Retinal pigment epithelial cell (primary cell): Measurements from ENCODE around the gene PLA2G1B.

Experiments
- DNase-seq: peaks from one replicate; pipeline ENCODE4 v3.0.0-alpha.2; 2010; ENCODE audit warnings: low read depth
- H3K4me3 ChIP-seq: 2 replicates; pipeline ENCODE4 v1.5.1; 2011; ENCODE audit warnings: mild to moderate bottlenecking, low read length, control low read depth, moderate library complexity
- TF ChIP-seq, protein P1 (sequence below): conservative IDR thresholded peaks from 2 replicates; pipeline ENCODE4 v1.5.1; 2011; ENCODE audit warnings: low read depth, low read length, control low read depth, inconsistent platforms

Gene PLA2G1B

DNA sequence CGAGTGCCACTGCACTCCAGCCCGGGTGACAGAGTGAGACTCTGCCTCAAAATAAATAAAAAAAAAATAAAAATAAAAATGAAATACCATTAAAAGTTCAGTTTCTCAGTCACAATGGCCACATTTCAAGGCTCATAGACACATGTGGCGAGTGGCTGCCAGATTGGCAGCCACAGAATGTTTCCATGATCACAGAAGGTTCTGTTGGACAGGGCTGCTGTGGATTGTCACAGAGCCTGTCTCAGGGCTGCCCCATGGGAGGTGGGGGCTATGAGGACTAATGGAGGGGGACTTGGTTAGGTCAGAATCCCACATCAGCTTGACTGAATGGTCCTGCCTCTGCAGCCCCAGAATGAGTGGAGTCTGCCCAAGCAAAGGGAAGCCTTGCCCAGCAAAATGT, 3.8 kb upstream of the PLA2G1B start:
- no peak overlapping the region for H3K4me3 ChIP-seq
- TF ChIP-seq, protein P1, sequence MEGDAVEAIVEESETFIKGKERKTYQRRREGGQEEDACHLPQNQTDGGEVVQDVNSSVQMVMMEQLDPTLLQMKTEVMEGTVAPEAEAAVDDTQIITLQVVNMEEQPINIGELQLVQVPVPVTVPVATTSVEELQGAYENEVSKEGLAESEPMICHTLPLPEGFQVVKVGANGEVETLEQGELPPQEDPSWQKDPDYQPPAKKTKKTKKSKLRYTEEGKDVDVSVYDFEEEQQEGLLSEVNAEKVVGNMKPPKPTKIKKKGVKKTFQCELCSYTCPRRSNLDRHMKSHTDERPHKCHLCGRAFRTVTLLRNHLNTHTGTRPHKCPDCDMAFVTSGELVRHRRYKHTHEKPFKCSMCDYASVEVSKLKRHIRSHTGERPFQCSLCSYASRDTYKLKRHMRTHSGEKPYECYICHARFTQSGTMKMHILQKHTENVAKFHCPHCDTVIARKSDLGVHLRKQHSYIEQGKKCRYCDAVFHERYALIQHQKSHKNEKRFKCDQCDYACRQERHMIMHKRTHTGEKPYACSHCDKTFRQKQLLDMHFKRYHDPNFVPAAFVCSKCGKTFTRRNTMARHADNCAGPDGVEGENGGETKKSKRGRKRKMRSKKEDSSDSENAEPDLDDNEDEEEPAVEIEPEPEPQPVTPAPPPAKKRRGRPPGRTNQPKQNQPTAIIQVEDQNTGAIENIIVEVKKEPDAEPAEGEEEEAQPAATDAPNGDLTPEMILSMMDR, result no peak
- DNase-seq, result no peak

DNA sequence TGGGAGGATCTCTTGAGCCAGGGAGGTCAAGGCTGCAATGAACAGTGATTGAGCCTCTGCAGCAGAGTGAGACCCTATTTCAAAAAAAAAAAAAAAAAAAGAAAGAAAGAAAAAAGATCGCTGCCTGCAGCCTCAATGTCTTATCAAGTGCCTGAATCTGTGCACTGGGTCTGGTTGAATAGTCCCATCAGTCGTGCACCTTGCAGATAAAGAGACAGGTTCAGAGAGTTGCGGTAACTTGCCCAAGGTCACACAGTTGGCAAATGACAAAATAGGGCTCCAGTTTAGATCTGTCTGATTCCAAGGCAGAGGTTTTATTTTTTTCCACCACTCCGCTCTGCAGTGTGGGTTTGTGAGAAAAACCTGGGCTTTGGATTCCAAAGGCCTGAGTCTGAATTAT, 649 bp upstream of the PLA2G1B start:
- TF ChIP-seq, protein P1, result no peak
- H3K4me3 ChIP-seq, result no peak overlapping the region
- no peak for DNase-seq

DNA sequence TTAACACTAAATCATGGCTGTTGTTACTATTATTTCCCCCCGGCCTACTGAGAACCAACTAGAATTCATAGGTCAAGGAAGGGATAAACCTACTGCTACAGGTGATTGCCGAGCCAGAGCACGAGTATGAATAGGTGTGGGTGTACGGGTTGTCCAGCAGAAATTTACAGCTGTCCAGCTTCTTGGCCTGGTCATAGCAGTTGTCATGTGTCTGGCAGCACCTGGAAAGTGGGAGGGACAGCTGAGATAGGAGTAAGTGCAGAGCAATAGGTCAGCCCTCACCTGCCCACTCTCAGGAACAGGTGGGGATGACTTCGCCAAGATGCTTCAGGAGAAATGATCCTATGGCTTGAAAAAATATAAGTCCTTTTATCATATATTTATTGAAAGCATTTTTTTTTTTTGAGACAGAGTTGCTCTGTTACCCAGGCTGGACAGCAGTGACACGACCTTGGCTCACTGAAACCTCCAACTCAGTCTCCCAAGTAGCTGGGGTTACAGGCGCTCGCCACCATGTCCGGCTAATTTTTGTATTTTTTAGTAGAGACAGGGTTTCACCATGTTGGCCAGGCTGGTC, 2.6 kb downstream of the PLA2G1B start:
- DNase-seq, result no peak
- TF ChIP-seq, protein P1, result no peak
- no peak overlapping the region for H3K4me3 ChIP-seq

DNA sequence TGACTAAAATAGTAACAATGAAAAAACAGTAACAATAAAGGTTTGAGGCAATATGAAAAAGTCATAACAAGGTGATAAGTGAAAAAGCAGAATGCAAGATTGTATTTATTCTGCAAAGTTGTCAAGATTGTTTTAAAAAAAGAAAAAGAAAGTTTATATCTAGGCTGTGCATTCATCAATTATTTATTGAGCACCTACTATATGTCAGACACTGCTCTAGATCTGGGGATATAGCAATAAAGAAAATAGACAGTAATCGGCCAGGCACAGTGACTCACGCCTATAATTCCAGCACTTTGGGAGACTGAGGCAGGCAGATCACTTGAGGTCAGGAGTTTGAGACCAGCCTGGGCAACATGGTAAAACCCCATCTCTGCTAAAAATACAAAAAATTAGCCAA, 3.8 kb downstream of the PLA2G1B start:
- no peak for DNase-seq
- no peak overlapping the region for H3K4me3 ChIP-seq
- TF ChIP-seq, protein P1, result no peak

DNA sequence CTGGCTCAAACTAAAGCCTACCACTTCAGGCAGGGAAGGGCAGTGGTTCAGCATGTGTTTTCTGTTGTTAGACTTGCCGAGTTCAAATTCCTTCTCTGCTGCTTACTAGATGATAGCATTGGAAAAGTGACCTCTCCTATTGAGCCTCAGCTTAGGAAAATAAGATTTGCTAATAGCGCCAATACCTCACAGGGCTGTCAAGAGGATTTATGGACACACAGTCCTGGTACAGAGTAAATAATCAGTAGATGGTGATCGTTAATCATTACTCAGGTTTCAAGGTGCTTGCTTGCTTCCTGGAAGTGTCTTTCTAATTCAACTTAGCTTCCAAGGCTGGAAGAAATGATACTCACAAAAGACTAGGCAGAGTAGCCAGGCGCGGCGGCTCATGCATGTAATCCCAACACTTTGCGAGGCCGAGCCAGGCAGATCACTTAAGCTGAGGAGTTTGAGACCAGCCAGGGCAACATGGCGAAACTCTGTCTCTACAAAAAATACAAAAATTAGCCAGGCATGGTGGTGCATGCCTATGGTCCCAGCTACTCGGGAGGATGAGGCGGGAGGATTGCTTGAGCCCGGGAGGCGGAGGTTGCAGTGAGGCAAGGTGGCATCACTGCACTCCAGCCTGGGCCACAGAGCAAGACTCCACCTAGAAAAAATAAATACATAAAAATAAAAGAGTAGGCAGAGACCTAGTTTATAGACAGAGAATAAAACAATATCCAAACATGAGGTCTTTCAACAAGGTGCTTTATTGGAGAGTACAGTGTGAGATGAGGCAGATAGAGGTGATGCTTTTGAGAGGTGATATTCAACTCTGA, 6.0 kb downstream of the PLA2G1B start:
- no peak overlapping the region for H3K4me3 ChIP-seq
- TF ChIP-seq, protein P1, result no peak
- DNase-seq, result no peak

DNA sequence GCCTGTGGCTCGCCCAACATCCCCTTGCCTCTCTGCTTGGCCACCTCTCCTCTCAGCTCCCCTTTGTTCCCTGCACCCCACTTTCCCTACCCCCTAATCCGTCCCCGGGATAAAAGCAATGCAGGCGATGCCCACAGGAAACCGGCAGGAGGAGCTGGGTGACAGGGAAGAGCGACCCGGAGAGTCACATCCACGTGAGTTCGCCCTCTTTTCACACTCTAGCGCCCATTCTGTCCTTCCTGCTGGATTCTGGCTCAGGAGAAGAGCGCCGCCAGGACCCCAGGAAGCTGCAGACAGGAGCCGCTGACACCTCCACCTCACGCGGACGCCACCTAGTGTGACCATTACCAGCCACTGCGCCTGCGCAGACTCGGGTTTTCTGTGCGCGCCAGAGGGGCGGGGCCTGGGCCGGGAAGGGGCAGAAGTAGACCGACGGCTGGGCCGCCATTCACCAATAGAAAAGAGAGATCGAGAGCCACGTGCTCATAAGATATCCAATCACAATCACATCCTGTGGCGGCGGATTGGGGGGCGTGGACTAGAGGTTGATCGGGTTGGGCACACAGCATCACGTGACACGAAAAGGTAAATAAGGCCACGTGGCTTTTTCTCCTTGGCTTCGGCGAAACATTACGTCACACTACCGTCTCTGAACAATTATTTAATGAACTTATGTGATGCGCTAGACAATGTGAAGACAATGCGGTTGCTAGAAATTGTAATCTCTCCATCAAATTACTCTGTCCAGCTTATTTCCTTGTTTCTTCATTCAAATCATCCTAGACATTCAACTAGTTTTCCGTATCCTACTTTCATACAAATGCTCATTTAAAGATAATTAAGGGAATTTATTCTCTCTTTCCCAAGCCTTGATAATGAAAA, 10.1 kb downstream of the PLA2G1B start:
- TF ChIP-seq, protein P1, result peak; percentile 69
- peak; percentile 97 for DNase-seq
- H3K4me3 ChIP-seq, result peak overlapping the region; percentile 75
